IMR-90 (cell line): ENCODE measurements around the gene GPC5. TPM values are rescaled to one million over a fixed set of nuclear protein-coding genes. Genes with fewer than 3 reads are reported as not detected.

Experiments used
- ATAC-seq: fragments of 200-7000 bp; cut with Tn5 transposase; 2 replicates; pipeline ENCODE4 v1.9.1; 2020; ENCODE audit warnings: low read depth, mild to moderate bottlenecking, moderate library complexity
- BruUV-seq: library from RNA; stranded (reverse); fragments of 400-500 nt; replicated peaks from 2 replicates; lab custom pipeline; 2021; lab: Mats Ljungman, UMichigan
- CTCF ChIA-PET: fragments of 300-600 bp; formaldehyde crosslinking; extraction: SDS; loops from one replicate; lab custom pipeline; 2021; ENCODE audit warnings: antibody characterized with exemption; lab: Yijun Ruan, JAX
- POLR2A ChIA-PET: fragments of 300-600 bp; sonication (Branson Sonifier 250); formaldehyde crosslinking; loops from one replicate; lab custom pipeline; 2022; ENCODE audit warnings: antibody characterized with exemption; ENCODE audit not compliant: unreplicated experiment; lab: Charles Lee
- DNase-seq: peaks from one replicate; pipeline ENCODE4 v3.0.0; 2013
- H2AFZ ChIP-seq: replicated peaks from 2 replicates; pipeline ENCODE3; 2013; ENCODE audit warnings: low read length, mild to moderate bottlenecking; ENCODE audit not compliant: poor library complexity
- H2AK5ac ChIP-seq: 2 replicates; pipeline ENCODE4 v1.6.1; 2013; ENCODE audit warnings: low read depth, low read length, inconsistent platforms
- H2AK9ac ChIP-seq: replicated peaks from 2 replicates; pipeline ENCODE3; 2013; ENCODE audit warnings: mild to moderate bottlenecking, low read depth, low read length, moderate library complexity; ENCODE audit not compliant: poor library complexity
- H2BK120ac ChIP-seq: 2 replicates; pipeline ENCODE4 v1.6.1; 2013; ENCODE audit warnings: low read depth, low read length, inconsistent platforms
- H2BK15ac ChIP-seq: 3 replicates; pipeline ENCODE4 v1.6.1; 2013; ENCODE audit warnings: low read depth, low read length, inconsistent platforms
- H2BK20ac ChIP-seq: 2 replicates; pipeline ENCODE4 v1.6.1; 2013; ENCODE audit warnings: low read depth, mild to moderate bottlenecking, inconsistent platforms, low read length, moderate library complexity
- H2BK5ac ChIP-seq: 2 replicates; pipeline ENCODE4 v1.6.1; 2013; ENCODE audit warnings: mild to moderate bottlenecking, low read depth, low read length, inconsistent platforms; ENCODE audit not compliant: poor library complexity, severe bottlenecking
- H3K14ac ChIP-seq: replicated peaks from 2 replicates; pipeline ENCODE4 v1.6.1; 2013; ENCODE audit warnings: low read depth, low read length, inconsistent platforms
- H3K18ac ChIP-seq: 2 replicates; pipeline ENCODE4 v1.6.1; 2013; ENCODE audit warnings: low read depth, low read length, control low read depth
- H3K23ac ChIP-seq: 2 replicates; pipeline ENCODE4 v1.6.1; 2013; ENCODE audit warnings: low read depth, low read length, inconsistent platforms
- H3K27ac ChIP-seq: 2 replicates; pipeline ENCODE4 v1.5.1; 2013; ENCODE audit warnings: mild to moderate bottlenecking, control low read depth, low read length; ENCODE audit not compliant: insufficient read depth
- H3K27me3 ChIP-seq: 2 replicates; pipeline ENCODE4 v1.6.1; 2013; ENCODE audit warnings: low read length; ENCODE audit not compliant: control insufficient read depth, insufficient read depth
- H3K36me3 ChIP-seq: 2 replicates; pipeline ENCODE4 v1.6.1; 2013; ENCODE audit warnings: low read length, mixed read lengths; ENCODE audit not compliant: control insufficient read depth, insufficient read depth
- H3K4ac ChIP-seq: 2 replicates; pipeline ENCODE4 v1.6.1; 2013; ENCODE audit warnings: low read depth, low read length, inconsistent platforms
- H3K4me1 ChIP-seq: 2 replicates; pipeline ENCODE4 v1.6.1; 2013; ENCODE audit warnings: low read length, mixed read lengths; ENCODE audit not compliant: control insufficient read depth, insufficient read depth
- H3K4me2 ChIP-seq: 2 replicates; pipeline ENCODE4 v1.6.1; 2013; ENCODE audit warnings: low read depth, mild to moderate bottlenecking, control low read depth, low read length, moderate library complexity
- H3K4me3 ChIP-seq: 2 replicates; pipeline ENCODE4 v1.5.1; 2013; ENCODE audit warnings: low read depth, mild to moderate bottlenecking, control low read depth, low read length, moderate library complexity; ENCODE audit not compliant: insufficient read depth
- H3K56ac ChIP-seq: 2 replicates; pipeline ENCODE4 v1.6.1; 2013; ENCODE audit warnings: low read length, inconsistent platforms; ENCODE audit not compliant: insufficient read depth; ENCODE audit errors: extremely low read depth
- H3K79me1 ChIP-seq, 2 experiments: 2 replicates each; pipeline ENCODE4 v1.6.1; 2013; ENCODE audit warnings: low read length in 2 of 2, inconsistent platforms in 1 of 2, low read depth in 1 of 2
- H3K9ac ChIP-seq: 2 replicates; pipeline ENCODE4 v1.6.1; 2013; ENCODE audit warnings: low read depth, low read length, control low read depth
- H3K9me1 ChIP-seq: 2 replicates; pipeline ENCODE4 v1.6.1; 2013; ENCODE audit warnings: low read length, inconsistent platforms; ENCODE audit not compliant: insufficient read depth
- H3K9me3 ChIP-seq: 2 replicates; pipeline ENCODE4 v1.6.1; 2013; ENCODE audit warnings: low read length; ENCODE audit not compliant: control insufficient read depth, insufficient read depth
- H4K20me1 ChIP-seq: 2 replicates; pipeline ENCODE4 v1.6.1; 2013; ENCODE audit warnings: low read length, inconsistent platforms; ENCODE audit not compliant: insufficient read depth
- H4K5ac ChIP-seq: 2 replicates; pipeline ENCODE4 v1.6.1; 2013; ENCODE audit warnings: mild to moderate bottlenecking, low read depth, low read length, control low read depth
- H4K8ac ChIP-seq, 2 experiments: 2 replicates each; pipeline ENCODE4 v1.6.1; 2013; ENCODE audit warnings: low read depth in 2 of 2, low read length in 2 of 2, control low read depth in 1 of 2, inconsistent platforms in 1 of 2
- H4K91ac ChIP-seq: 2 replicates; pipeline ENCODE4 v1.6.1; 2013; ENCODE audit warnings: low read depth, low read length, inconsistent platforms; ENCODE audit not compliant: insufficient read depth
- CEBPB ChIP-seq: IDR thresholded peaks from 2 replicates; pipeline ENCODE4 v1.6.1; 2012; ENCODE audit warnings: low read depth, low read length, improper control_type of control experiment
- CHD1 ChIP-seq: IDR thresholded peaks from 2 replicates; pipeline ENCODE4 v1.6.1; 2012; ENCODE audit warnings: low read depth, low read length, improper control_type of control experiment
- RFX5 ChIP-seq: IDR thresholded peaks from 2 replicates; pipeline ENCODE4 v1.8.0; 2012; ENCODE audit warnings: low read depth, mild to moderate bottlenecking, low read length, moderate library complexity
- SMC3 ChIP-seq: fragments of 150-350 bp; IDR thresholded peaks from 2 replicates; pipeline ENCODE4 v1.6.1; 2016; ENCODE audit warnings: low read depth, mild to moderate bottlenecking, antibody characterized with exemption, low read length, moderate library complexity
- WGBS, 2 experiments: methylation state at CpG; one replicate each; pipeline versions ENCODE4 v1.1.5 to v1.1.7; 2013; ENCODE audit warnings: missing lambda C conversion rate in 2 of 2; ENCODE audit not compliant: insufficient read length in 1 of 2; ENCODE audit errors: extremely low coverage in 2 of 2; 5-methylcytosine and 5-hydroxymethylcytosine counted together
- dilution Hi-C: fragments of 300-500 bp; cut with HindIII; formaldehyde crosslinking; loops from one replicate; pipeline ENCODE4 v1.14.3; 2018; ENCODE audit warnings: low sequenced_read_pairs; ENCODE audit not compliant: unreplicated experiment
- in situ Hi-C: fragments of 300-500 bp; cut with MboI; formaldehyde crosslinking; loops from 3 replicates; pipeline ENCODE4 v1.14.3; 2019; ENCODE audit warnings: low sequenced_read_pairs, inconsistent platforms, mixed read lengths
- intact Hi-C: fragments of 100-400 bp; cut with micrococcal nuclease; formaldehyde crosslinking; loops from 2 replicates; pipeline ENCODE4 v1.10.0; 2022
- polyA plus RNA-seq, 3 experiments: library from polyadenylated mRNA; depleted of rRNA; stranded (reverse); fragments of >200 nt; gene quantifications; 2 replicates each; pipeline ENCODE4 v1.2.3, GENCODE V29; 2012; ENCODE audit warnings: low replicate concordance in 1 of 3
- total RNA-seq: library from RNA; depleted of rRNA; stranded (reverse); fragments of >200 nt; gene quantifications from 2 replicates; pipeline ENCODE4 v1.2.3, GENCODE V29; 2012
- TF ChIP-seq, protein P1 (sequence below): conservative IDR thresholded peaks from 2 replicates; pipeline ENCODE4 v1.5.1; 2012; ENCODE audit warnings: mild to moderate bottlenecking, low read depth, low read length, improper control_type of control experiment
- TF ChIP-seq, protein P2 (sequence below): fragments of 150-350 bp; IDR thresholded peaks from 2 replicates; pipeline ENCODE4 v1.6.1; 2016; ENCODE audit warnings: low read depth, mild to moderate bottlenecking, low read length, moderate library complexity, borderline replicate concordance
- TF ChIP-seq, protein P3 (sequence below): fragments of 150-350 bp; IDR thresholded peaks from 2 replicates; pipeline ENCODE4 v1.6.1; 2017; ENCODE audit warnings: mild to moderate bottlenecking, antibody characterized with exemption, low read length, low read depth

The GPC5 gene
- total and polyA plus RNA-seq, 2 of the 4 experiments (the other 2 are of a cell fraction): 0.94 to 1.8 TPM

DNA sequence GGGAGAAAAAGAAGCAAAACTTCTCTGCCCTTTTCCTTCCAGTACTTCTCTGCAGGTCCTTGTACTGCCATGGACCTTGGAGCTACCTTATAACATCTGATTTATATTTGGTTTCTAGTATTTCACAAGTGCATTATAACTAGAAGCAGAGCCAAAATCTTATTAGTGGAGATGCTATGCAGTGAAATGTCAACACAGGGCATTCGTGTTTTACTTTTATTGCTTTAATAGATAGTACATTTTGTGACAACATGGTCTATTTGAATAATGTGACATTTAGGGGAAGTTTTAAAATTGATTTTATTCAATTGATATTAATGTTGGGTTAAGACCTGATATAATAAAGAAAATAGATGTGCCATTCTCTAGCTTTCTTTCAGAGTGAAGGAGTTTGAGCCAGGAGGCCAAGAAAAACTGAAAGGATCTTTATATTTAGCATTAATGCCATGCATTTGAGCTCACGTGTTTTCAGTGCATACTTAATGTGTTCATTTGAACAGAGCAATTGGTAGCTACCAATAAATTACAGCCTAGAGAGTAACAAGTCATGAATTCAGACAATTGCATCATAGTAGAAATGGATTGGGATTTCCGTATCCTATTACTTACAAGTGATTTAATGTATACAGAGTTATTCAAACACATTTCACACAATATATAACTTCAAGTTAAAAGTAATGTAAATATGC is 863.8 kb downstream of the GPC5 start:
- ATAC-seq: no peak
- BruUV-seq: no TSS peak
- no peaks in the 10 kb centered on the region for H3K36me3 ChIP-seq
- H4K8ac ChIP-seq: no peak overlapping the region
- no peak overlapping the region for H2BK20ac ChIP-seq
- H2AK9ac ChIP-seq: no peak overlapping the region
- no peaks in the 10 kb centered on the region for H3K9me1 ChIP-seq
- H3K4me3 ChIP-seq: no peak overlapping the region
- no peak overlapping the region for H3K56ac ChIP-seq
- no peak for DNase-seq
- WGBS, 2 experiments: no CpG with 5 or more reads among the region's 3 CpGs
- no peaks in the 10 kb centered on the region for H3K4me1 ChIP-seq
- ChIA-PET POLR2A (no interaction called here), CTCF (interaction anchor here (0.5 kb wide), 1 partner anchor 649 kb away, joined by 3 read pairs; no protein-coding TSS in a partner anchor)
- no peaks in the 10 kb centered on the region for H3K9me3 ChIP-seq
- H4K91ac ChIP-seq: no peak overlapping the region
- H3K27me3 ChIP-seq: no peaks in the 10 kb centered on the region
- no peak overlapping the region for H3K4ac ChIP-seq
- no peak overlapping the region for H3K23ac ChIP-seq
- TF ChIP-seq CEBPB (0 out of 2 replicates have a peak, but pooled peaks have one; percentile 5), RFX5 (no peak), CHD1 (no peak), SMC3 (no peak)
- TF ChIP-seq, protein P1, sequence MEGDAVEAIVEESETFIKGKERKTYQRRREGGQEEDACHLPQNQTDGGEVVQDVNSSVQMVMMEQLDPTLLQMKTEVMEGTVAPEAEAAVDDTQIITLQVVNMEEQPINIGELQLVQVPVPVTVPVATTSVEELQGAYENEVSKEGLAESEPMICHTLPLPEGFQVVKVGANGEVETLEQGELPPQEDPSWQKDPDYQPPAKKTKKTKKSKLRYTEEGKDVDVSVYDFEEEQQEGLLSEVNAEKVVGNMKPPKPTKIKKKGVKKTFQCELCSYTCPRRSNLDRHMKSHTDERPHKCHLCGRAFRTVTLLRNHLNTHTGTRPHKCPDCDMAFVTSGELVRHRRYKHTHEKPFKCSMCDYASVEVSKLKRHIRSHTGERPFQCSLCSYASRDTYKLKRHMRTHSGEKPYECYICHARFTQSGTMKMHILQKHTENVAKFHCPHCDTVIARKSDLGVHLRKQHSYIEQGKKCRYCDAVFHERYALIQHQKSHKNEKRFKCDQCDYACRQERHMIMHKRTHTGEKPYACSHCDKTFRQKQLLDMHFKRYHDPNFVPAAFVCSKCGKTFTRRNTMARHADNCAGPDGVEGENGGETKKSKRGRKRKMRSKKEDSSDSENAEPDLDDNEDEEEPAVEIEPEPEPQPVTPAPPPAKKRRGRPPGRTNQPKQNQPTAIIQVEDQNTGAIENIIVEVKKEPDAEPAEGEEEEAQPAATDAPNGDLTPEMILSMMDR: no peak
- TF ChIP-seq, protein P2, sequence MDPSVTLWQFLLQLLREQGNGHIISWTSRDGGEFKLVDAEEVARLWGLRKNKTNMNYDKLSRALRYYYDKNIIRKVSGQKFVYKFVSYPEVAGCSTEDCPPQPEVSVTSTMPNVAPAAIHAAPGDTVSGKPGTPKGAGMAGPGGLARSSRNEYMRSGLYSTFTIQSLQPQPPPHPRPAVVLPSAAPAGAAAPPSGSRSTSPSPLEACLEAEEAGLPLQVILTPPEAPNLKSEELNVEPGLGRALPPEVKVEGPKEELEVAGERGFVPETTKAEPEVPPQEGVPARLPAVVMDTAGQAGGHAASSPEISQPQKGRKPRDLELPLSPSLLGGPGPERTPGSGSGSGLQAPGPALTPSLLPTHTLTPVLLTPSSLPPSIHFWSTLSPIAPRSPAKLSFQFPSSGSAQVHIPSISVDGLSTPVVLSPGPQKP: no peak
- TF ChIP-seq, protein P3, sequence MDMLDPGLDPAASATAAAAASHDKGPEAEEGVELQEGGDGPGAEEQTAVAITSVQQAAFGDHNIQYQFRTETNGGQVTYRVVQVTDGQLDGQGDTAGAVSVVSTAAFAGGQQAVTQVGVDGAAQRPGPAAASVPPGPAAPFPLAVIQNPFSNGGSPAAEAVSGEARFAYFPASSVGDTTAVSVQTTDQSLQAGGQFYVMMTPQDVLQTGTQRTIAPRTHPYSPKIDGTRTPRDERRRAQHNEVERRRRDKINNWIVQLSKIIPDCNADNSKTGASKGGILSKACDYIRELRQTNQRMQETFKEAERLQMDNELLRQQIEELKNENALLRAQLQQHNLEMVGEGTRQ: no peak
- H4K5ac ChIP-seq: no peak overlapping the region
- no peak overlapping the region for H3K27ac ChIP-seq
- H3K4me2 ChIP-seq: no peak overlapping the region
- no peaks in the 10 kb centered on the region for H4K20me1 ChIP-seq
- intact Hi-C loops: no loop called here
- no peak overlapping the region for H3K9ac ChIP-seq
- no peak overlapping the region for H2BK120ac ChIP-seq
- in situ Hi-C loops: no loop called here
- H3K18ac ChIP-seq: no peak overlapping the region
- H2BK15ac ChIP-seq: no peak overlapping the region
- H2BK5ac ChIP-seq: no peak overlapping the region
- dilution Hi-C loops: no loop called here
- no peaks in the 10 kb centered on the region for H3K79me1 ChIP-seq
- H2AK5ac ChIP-seq: no peak overlapping the region
- H2AFZ ChIP-seq: no peak overlapping the region
- H3K14ac ChIP-seq: no peak overlapping the region
